Inferior parietal cortex (tissue), 1 donor: ENCODE data around the gene TTF2.
A peak's percentile ranks its signal among the peaks of the same experiment; 100 is the strongest.

Source experiments
- DNase-seq: peaks from one replicate; pipeline ENCODE4 v3.0.0-alpha.2; 2016; ENCODE audit errors: extremely low spot score

The TTF2 gene

GRCh38 chr1:117059678-117060440 is at the start of gene TTF2:
Gene TTF2, plus strand, starts transcription at chr1:117060326. Its CDS starts 21 bp downstream, at chr1:117060347.
- DNase-seq = peak; percentile 98

GRCh38 chr1:117011334-117011733 is 48.8 kb upstream of the TTF2 start:
- no peak for DNase-seq

- no peak for DNase-seq
These were observed 46.7 kb upstream of the TTF2 start for GRCh38 chr1:117013309-117013858.

GRCh38 chr1:117014209-117014608 is 45.9 kb upstream of the TTF2 start:
- no peak for DNase-seq

GRCh38 chr1:117015724-117016123 is 44.4 kb upstream of the TTF2 start:
- no peak for DNase-seq

GRCh38 chr1:117017062-117017461 is 43.1 kb upstream of the TTF2 start:
- DNase-seq = no peak

- no peak for DNase-seq
These were observed 42.5 kb upstream of the TTF2 start for GRCh38 chr1:117017648-117018047.

- no peak for DNase-seq
These were observed 39.5 kb upstream of the TTF2 start for GRCh38 chr1:117020526-117021156.

- no peak for DNase-seq
These were observed 38.0 kb upstream of the TTF2 start for GRCh38 chr1:117022114-117022513.

- no peak for DNase-seq
These were observed 34.6 kb upstream of the TTF2 start for GRCh38 chr1:117025568-117025967.

- no peak for DNase-seq
These were observed 33.8 kb upstream of the TTF2 start for GRCh38 chr1:117026361-117026760.

- no peak for DNase-seq
These were observed 30.4 kb upstream of the TTF2 start for GRCh38 chr1:117029685-117030084.

- no peak for DNase-seq
These were observed 29.8 kb upstream of the TTF2 start for GRCh38 chr1:117030271-117030877.

- no peak for DNase-seq
These were observed 27.9 kb upstream of the TTF2 start for GRCh38 chr1:117032266-117032665.

GRCh38 chr1:117032681-117033539 is 27.2 kb upstream of the TTF2 start:
- DNase-seq = no peak

- DNase-seq = no peak
These were observed 26.4 kb upstream of the TTF2 start for GRCh38 chr1:117033772-117034171.

- DNase-seq = no peak
These were observed 25.3 kb upstream of the TTF2 start for GRCh38 chr1:117034791-117035290.

- DNase-seq = no peak
These were observed 24.1 kb upstream of the TTF2 start for GRCh38 chr1:117036018-117036461.

GRCh38 chr1:117037802-117038201 is 22.3 kb upstream of the TTF2 start:
- DNase-seq = no peak

- DNase-seq = no peak
These were observed 21.9 kb upstream of the TTF2 start for GRCh38 chr1:117038236-117038635.

GRCh38 chr1:117044217-117044616 is 15.9 kb upstream of the TTF2 start:
- no peak for DNase-seq
